PC-3 (cell line): ENCODE results near the gene NAPB. TPM values are rescaled to one million over a fixed set of nuclear protein-coding genes. Genes with fewer than 3 reads are reported as not detected.

Experiments used
- ATAC-seq: fragments of 200-7000 bp; cut with Tn5 transposase; 2 replicates; pipeline ENCODE4 v1.9.1; 2020; ENCODE audit warnings: mild to moderate bottlenecking, moderate library complexity
- BruUV-seq: library from RNA; stranded (reverse); fragments of 400-500 nt; replicated peaks from 2 replicates; lab custom pipeline; 2021; lab: Mats Ljungman, UMichigan
- CTCF ChIA-PET: fragments of 300-600 bp; sonication (Branson Sonifier 250); formaldehyde crosslinking; loops from one replicate; lab custom pipeline; 2022; ENCODE audit warnings: antibody characterized with exemption; lab: Charles Lee
- POLR2A ChIA-PET: fragments of 300-600 bp; sonication (Branson Sonifier 250); formaldehyde crosslinking; loops from one replicate; lab custom pipeline; 2022; ENCODE audit warnings: antibody characterized with exemption; ENCODE audit not compliant: unreplicated experiment; lab: Charles Lee
- DNase-seq: peaks from one replicate; pipeline ENCODE4 v3.0.0-alpha.2; 2015
- H2AFZ ChIP-seq: fragments of 300-600 bp; sonication (generic); 2 replicates; pipeline ENCODE4 v1.6.0; 2016; ENCODE audit warnings: antibody characterized with exemption, low read length
- H3F3A ChIP-seq: fragments of 300-600 bp; sonication (generic); one replicate; pipeline ENCODE4 v1.6.0; 2017; ENCODE audit warnings: antibody characterized with exemption, low read length, control low read depth, mild to moderate bottlenecking; ENCODE audit not compliant: unreplicated experiment
- H3K27ac ChIP-seq: fragments of 300-600 bp; sonication (generic); 2 replicates; pipeline ENCODE4 v1.5.1; 2016; ENCODE audit warnings: mild to moderate bottlenecking, low read length
- H3K27me3 ChIP-seq: fragments of 300-600 bp; sonication (generic); 2 replicates; pipeline ENCODE4 v1.6.1; 2016; ENCODE audit warnings: low read length, mixed read lengths
- H3K36me3 ChIP-seq: fragments of 300-600 bp; sonication (generic); 2 replicates; pipeline ENCODE4 v1.6.1; 2016; ENCODE audit warnings: low read depth, mixed run types, low read length, mixed read lengths
- H3K4me1 ChIP-seq: fragments of 300-600 bp; sonication (generic); 2 replicates; pipeline ENCODE4 v1.5.1; 2016; ENCODE audit warnings: low read length; ENCODE audit not compliant: insufficient read depth
- H3K4me2 ChIP-seq: fragments of 300-600 bp; sonication (generic); 2 replicates; pipeline ENCODE4 v1.6.0; 2016; ENCODE audit warnings: low read length
- H3K4me3 ChIP-seq: fragments of 300-600 bp; sonication (generic); 2 replicates; pipeline ENCODE4 v1.5.1; 2016; ENCODE audit warnings: mild to moderate bottlenecking, low read length, mixed read lengths
- H3K79me2 ChIP-seq: fragments of 300-600 bp; sonication (generic); 2 replicates; pipeline ENCODE4 v1.6.1; 2017; ENCODE audit warnings: low read length, mixed read lengths
- H3K9ac ChIP-seq: fragments of 300-600 bp; sonication (generic); 2 replicates; pipeline ENCODE4 v1.6.0; 2016; ENCODE audit warnings: mild to moderate bottlenecking, low read length
- H3K9me2 ChIP-seq: fragments of 300-600 bp; sonication (generic); replicated peaks from 2 replicates; pipeline ENCODE4 v1.6.1; 2016; ENCODE audit warnings: mixed run types, low read length, mixed read lengths
- H3K9me3 ChIP-seq: fragments of 300-600 bp; sonication (generic); 2 replicates; pipeline ENCODE4 v1.6.1; 2016; ENCODE audit warnings: low read length, mixed read lengths
- H4K20me1 ChIP-seq: fragments of 300-600 bp; sonication (generic); 2 replicates; pipeline ENCODE4 v1.6.1; 2016; ENCODE audit warnings: low read length, mixed read lengths
- EZH2 ChIP-seq: fragments of 300-600 bp; sonication (generic); IDR thresholded peaks from one replicate; pipeline ENCODE4 v1.6.1; 2017; ENCODE audit warnings: antibody characterized with exemption, mild to moderate bottlenecking, low read length; ENCODE audit not compliant: unreplicated experiment
- EZH2phosphoT487 ChIP-seq: fragments of 300-600 bp; sonication (generic); IDR thresholded peaks from 2 replicates; pipeline ENCODE4 v1.6.1; 2018; ENCODE audit warnings: mild to moderate bottlenecking, antibody characterized with exemption, low read length, borderline replicate concordance
- intact Hi-C: fragments of 100-400 bp; cut with micrococcal nuclease; formaldehyde crosslinking; loops from 2 replicates; pipeline ENCODE4 v1.9.0; 2023
- total RNA-seq: library from RNA; depleted of rRNA; stranded (reverse); fragments of >200 nt; gene quantifications from 2 replicates; pipeline ENCODE4 v1.2.3, GENCODE V29; 2014
- TF ChIP-seq, protein P1 (sequence below): fragments of 300-600 bp; sonication (generic); conservative IDR thresholded peaks from 2 replicates; pipeline ENCODE4 v1.5.1; 2017; ENCODE audit warnings: antibody characterized with exemption, low read depth, mild to moderate bottlenecking, low read length

NAPB gene
- total RNA-seq, 1 experiment from 2014 or later: 7.8 TPM

DNA sequence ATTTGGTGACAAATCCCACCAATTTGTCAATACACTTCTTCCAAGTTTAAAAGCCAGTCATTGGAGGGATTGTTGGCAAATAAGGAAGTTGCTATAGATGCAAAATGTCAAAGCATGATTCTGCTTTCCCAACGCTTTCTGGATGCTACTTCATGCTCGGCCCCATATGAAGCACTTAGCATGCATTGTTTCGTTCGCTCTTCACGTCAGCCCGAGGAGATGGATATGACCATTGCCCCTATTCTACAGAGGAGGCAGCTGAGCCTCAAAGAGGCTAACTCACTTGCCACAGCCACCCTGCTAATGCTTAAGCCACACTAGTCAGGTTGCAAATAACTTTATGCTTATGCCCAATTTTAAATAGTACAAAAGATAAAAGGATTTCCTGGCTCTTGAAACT, 73.5 kb downstream of the NAPB start:
- intact Hi-C loops: no loop called here
- Histone ChIP-seq H3K27ac (no peak overlapping the region), H3K36me3 (no peaks in the 10 kb centered on the region), H4K20me1 (peaks cover 14% of the 10 kb centered on the region), H3K4me3 (no peak overlapping the region), H3K9me2 (no peaks in the 10 kb centered on the region), H3K4me2 (no peak overlapping the region), H3K79me2 (peaks cover 22% of the 10 kb centered on the region), H3K27me3 (no peaks in the 10 kb centered on the region), H3K4me1 (peaks cover 17% of the 10 kb centered on the region), H2AFZ (no peak overlapping the region), H3K9me3 (no peaks in the 10 kb centered on the region), H3F3A (no peaks in the 10 kb centered on the region), H3K9ac (no peak overlapping the region)
- no peak for DNase-seq
- no peak for ATAC-seq
- TF ChIP-seq EZH2: no peak
- TF ChIP-seq, protein P1, sequence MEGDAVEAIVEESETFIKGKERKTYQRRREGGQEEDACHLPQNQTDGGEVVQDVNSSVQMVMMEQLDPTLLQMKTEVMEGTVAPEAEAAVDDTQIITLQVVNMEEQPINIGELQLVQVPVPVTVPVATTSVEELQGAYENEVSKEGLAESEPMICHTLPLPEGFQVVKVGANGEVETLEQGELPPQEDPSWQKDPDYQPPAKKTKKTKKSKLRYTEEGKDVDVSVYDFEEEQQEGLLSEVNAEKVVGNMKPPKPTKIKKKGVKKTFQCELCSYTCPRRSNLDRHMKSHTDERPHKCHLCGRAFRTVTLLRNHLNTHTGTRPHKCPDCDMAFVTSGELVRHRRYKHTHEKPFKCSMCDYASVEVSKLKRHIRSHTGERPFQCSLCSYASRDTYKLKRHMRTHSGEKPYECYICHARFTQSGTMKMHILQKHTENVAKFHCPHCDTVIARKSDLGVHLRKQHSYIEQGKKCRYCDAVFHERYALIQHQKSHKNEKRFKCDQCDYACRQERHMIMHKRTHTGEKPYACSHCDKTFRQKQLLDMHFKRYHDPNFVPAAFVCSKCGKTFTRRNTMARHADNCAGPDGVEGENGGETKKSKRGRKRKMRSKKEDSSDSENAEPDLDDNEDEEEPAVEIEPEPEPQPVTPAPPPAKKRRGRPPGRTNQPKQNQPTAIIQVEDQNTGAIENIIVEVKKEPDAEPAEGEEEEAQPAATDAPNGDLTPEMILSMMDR: no peak
- no peak for TF ChIP-seq EZH2phosphoT487
- CTCF ChIA-PET: no interaction called here
- BruUV-seq: no TSS peak
- POLR2A ChIA-PET: no interaction called here

DNA sequence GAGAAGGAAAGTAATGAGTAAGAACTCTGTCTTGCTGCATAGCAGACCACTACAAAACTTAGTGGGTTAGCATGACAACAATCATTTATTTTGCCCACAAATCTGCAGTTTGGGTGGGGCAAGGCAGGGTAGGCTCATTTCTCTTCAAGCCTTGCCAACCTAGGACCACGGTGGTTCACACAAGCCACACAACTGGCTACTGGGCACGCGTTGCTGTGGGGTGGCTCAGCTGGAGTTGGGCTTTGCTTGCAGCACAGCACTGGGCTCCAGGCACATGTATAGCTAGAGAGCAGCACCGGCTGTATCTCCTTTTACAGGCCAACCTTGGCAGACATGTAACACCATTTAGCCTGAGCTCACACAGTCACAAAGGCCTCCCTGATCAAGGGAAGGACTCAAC, 75.3 kb downstream of the NAPB start:
- POLR2A ChIA-PET: no interaction called here
- ATAC-seq: no peak
- DNase-seq: no peak
- H3K36me3 ChIP-seq: no peaks in the 10 kb centered on the region
- peaks cover 6% of the 10 kb centered on the region for H3K4me1 ChIP-seq
- H3K9me3 ChIP-seq: no peaks in the 10 kb centered on the region
- no TSS peak for BruUV-seq
- H3K79me2 ChIP-seq: peaks cover 4% of the 10 kb centered on the region
- H4K20me1 ChIP-seq: no peaks in the 10 kb centered on the region
- no peak overlapping the region for H3K27ac ChIP-seq
- intact Hi-C loops: no loop called here
- no peak overlapping the region for H3K4me2 ChIP-seq
- H3K4me3 ChIP-seq: no peak overlapping the region
- no peak for TF ChIP-seq EZH2
- CTCF ChIA-PET: no interaction called here
- no peaks in the 10 kb centered on the region; the same call in 1 of the 2 replicates for H3K27me3 ChIP-seq
- H3F3A ChIP-seq: no peaks in the 10 kb centered on the region
- H3K9me2 ChIP-seq: no peaks in the 10 kb centered on the region
- no peak overlapping the region for H2AFZ ChIP-seq
- H3K9ac ChIP-seq: no peak overlapping the region

DNA sequence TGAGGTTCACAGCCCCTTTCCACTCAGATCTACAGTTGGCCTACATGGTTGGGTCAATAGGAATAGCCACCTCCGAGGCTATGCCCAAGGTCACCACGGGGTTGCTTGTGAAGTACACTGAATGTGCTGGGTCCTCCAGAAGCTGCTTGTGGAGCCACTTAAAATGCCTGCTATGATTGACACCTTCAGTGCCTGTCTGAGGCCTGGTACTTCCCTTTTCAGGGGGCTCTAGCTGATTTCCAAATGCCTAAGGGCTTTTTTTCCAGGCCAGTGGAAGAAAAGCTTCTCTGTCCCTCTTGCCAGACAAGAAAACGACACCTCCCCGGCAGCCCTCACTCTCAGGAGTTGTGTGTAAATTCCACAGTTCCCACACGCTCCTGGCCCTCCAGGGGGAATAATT, 77.0 kb downstream of the NAPB start:
- DNase-seq: no peak
- Histone ChIP-seq H3F3A (no peaks in the 10 kb centered on the region), H3K36me3 (no peaks in the 10 kb centered on the region), H3K79me2 (no peaks in the 10 kb centered on the region), H3K4me3 (no peak overlapping the region), H3K9me2 (no peaks in the 10 kb centered on the region), H3K9ac (no peak overlapping the region), H3K4me2 (no peak overlapping the region), H3K9me3 (no peaks in the 10 kb centered on the region), H2AFZ (no peak overlapping the region), H3K27ac (no peak overlapping the region), H3K4me1 (peaks cover 4% of the 10 kb centered on the region), H4K20me1 (no peaks in the 10 kb centered on the region), H3K27me3 (no peaks in the 10 kb centered on the region; the same call in 1 of the 2 replicates)
- no peak for ATAC-seq
- ChIA-PET POLR2A (no interaction called here), CTCF (no interaction called here)
- no TSS peak for BruUV-seq
- intact Hi-C loops: no loop called here
- TF ChIP-seq, protein P1: no peak
- TF ChIP-seq EZH2phosphoT487: no peak
- TF ChIP-seq EZH2: no peak
